GM19193 (cell line): ENCODE measurements around the gene VWA1.

Source experiments
- POLR2A ChIP-seq: IDR thresholded peaks from 4 replicates; pipeline ENCODE4 v1.6.1; 2011; ENCODE audit not compliant: insufficient read depth, insufficient read length; ENCODE audit errors: extremely low read depth

Gene VWA1

DNA sequence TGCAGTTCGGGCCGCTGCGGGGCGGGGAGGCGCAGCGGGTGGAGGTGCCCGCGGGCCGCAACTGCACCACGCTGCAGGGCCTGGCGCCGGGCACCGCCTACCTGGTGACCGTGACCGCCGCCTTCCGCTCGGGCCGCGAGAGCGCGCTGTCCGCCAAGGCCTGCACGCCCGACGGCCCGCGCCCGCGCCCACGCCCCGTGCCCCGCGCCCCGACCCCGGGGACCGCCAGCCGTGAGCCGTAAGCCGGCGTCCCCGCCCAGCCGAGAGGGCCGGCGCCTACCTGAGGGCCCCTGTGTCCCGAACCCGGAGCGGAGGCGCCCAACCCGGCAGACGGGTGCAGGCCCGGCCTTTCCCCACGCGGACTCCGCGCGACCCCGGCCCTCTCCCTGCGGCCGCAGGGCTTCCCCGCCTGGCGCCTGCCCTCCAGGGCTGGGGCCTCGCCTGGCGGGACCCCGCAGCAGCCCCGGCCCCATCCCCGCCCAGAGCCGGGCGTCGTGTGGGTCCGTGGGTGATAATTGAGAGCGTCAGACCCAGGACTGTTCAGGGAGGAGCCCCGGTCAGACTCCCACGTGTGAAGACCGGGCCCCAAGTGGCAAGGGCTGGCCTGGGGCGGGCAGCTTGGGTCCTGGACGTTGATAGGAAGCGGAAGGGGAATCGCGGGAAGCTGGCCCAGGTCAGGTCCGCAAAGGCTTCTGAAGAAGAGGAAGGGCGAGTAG lies 4.2 kb downstream of the VWA1 start:
- TF ChIP-seq POLR2A: no peak

DNA sequence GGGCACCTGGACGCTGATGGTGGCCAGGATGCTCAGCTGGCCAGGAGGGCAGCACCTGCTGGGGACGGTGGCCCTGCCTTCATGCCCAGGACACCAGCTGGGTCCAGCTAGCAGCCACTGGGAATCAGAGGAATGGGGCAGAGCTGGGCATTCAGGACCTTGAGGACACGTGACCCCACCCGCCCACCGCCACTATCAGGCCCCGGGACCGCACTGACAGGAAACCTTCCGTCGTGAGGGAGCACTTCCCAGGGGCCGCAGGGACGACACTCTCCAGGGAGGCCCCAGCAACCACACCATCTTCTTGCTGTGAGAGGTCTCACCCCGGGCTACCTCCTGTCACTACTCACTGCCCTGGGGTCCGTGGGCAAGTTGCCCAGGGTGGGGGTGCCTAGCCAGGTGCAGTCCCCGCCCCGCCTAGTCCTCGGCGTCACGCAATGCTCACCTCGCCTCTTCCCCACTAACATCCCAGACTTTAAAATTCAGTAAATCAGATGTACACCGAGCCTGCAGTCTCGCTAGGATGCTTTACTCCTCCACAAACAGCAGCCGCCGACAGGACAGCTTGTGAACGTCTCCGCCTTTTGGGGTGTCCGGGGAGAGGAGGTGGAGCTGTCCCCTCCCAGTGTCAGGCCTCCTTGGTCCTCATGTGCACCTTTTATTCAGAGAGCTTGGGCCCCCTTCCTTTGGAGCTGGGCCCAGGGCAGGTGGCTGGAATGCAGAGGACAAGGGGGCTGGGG lies 4.9 kb downstream of the VWA1 start:
- no peak for TF ChIP-seq POLR2A

DNA sequence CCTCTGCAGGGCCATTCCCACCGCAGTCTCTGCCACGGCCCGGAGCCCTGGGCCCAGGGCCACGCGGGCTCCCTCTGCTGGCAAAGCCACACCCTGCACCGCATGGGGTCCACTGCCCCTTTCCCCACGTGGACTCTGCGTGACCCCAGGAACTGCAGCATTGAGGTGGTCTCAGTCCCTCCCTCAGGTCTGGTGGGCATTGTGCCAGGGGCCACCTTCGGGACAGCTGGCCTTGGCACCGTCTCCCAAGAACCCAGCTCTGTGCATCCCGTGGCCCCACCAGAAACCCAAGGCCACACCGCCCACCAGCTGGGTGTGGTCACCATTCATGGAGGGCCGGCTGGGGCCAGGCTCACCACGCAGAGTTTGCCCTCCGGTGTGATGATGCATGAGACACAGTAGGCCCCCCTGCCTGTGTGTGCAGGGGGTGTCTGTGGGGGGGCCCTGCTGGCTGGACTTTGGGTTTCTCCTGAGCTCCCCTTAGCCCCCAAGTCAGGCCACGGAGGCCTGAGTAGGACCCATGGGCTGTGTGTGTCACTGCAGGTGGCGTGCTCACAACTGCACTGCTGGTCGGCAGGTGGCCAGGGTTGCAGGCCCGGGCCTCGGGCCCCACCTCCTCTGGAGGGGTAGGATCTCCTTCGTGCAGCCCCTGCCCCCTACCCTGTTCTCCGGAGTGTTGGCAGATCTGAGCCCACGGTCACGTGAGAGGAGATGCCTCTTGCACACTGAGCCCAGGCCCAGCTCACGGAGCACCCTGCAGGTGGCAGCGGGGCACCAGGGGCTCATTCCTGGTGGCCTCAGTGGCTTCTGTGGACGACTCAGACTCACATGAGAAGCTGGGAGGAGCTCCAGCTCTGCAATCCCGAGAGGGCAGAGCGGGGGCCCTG lies 5.8 kb downstream of the VWA1 start:
- no peak for TF ChIP-seq POLR2A

DNA sequence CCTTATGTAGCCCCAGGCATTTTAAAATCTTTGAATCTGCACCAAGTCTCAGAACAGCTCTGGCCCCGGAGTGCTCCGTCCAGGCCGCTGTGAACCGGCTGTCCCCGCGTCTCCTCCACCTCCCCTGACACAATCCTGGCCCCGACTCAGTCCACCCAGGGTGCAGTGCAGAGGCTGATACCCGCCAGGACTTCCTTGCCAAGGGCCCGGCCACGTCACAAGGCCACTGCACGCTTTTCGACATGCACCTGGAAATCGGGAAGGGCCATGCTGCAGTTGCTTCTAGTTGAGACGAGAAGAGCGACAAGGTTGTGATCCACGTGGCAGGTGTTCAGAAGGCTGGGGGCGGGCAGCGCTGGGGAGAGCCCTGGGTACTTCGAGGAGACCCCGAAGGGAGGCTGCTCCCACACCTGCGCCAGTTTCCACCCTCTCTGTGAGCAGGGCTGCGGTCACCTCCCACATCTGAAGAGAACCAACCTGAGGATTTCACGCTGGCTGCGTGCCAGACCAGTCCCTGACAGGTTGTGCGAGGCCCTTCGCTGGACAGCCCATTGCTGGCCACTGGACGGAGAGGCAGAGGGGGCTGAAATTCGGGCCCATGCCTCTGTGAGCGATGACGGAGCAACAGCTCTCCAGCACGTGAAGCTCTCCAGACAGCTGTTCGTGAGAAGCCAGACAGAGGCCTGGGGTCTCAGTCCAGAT lies 6.7 kb downstream of the VWA1 start:
- no peak for TF ChIP-seq POLR2A

DNA sequence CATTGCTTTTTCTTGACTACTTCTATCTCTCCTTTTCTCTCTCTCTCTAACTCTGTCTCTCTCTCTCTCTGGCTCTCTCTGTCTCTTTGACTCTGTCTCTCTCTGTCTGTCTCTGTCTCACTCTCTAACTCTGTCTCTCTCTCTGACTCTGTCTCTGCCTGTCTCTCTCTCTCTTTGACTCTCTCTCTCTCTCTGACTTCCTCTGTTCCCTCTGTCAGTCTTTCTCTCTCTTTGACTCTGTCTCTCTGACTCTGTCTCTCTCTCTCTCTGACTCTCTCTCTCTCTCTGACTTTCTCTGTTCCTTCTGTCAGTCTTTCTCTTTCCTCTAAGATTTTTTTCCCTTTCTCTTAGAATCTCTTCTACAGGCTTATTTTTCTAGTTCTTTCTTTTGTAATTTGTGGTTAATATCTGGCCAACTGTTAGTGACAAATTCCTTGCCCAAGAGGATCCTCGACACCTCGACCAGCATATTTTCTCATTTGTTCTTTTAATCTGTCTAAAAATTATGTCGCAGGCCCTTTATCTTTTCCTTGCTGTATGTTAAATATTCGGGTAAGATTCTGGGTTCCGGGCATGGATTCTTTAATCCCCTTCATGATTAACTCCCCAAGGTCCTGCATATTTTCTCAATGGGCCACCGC lies 13.7 kb downstream of the VWA1 start, which contains the start of gene ATAD3C:
Gene ATAD3C, plus strand, starts transcription at position 591 of the 641 bp plus-strand sequence. CDS start 995 bp downstream, outside the sequence.
- no peak for TF ChIP-seq POLR2A

DNA sequence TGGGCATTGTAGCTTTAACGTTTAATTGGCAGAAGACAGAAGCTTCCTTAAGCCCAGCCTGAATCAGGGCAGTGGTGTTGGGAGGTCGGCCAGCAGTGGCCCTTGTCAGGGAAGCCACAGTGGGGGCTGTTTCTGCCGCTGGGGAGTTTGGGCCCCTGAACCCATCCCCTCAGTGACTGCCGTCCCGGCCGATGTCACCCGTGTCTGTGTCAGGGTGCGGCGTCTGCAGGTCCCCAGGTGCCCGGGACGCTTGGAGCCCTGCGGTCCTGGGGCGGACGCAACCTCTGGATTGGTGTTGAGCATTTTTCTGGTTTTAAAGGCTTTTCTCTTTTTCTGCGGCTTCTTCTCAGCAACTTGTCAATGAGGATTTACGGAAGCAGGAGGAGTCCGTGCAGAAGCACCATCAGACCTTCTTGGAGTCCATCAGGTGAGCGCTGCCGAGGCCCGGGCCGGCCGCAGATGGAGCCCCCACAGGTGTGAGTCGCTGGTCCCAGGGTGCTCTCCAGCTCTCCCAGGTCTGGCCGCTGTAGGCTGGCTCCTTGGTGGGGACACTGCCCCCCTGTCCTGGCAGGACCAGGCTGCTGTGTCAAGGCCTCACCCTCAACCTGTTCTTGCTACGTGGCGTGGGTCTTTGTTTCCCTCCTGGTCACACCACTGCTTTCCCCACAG lies 16.3 kb downstream of the VWA1 start:
- TF ChIP-seq POLR2A: no peak

DNA sequence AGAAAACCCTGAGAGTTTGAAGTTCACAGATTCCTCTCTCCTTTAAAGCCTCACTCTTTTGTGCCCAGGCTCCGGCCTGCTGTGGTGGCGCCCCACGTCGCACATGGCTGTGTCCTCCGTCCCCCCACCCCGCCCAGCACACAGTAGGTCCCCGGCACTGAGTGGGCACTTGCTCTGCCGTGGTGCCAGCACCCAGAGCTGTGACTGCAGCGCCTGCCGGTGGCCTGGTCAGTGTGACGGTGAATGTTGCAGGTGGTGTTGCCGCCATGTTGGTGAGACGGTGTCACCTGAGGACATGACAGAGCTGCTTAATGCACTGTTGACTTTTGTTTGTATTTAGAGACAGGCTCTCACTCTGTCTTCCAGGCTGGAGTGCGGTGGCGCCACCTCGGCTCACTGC lies 17.4 kb downstream of the VWA1 start:
- TF ChIP-seq POLR2A: no peak

DNA sequence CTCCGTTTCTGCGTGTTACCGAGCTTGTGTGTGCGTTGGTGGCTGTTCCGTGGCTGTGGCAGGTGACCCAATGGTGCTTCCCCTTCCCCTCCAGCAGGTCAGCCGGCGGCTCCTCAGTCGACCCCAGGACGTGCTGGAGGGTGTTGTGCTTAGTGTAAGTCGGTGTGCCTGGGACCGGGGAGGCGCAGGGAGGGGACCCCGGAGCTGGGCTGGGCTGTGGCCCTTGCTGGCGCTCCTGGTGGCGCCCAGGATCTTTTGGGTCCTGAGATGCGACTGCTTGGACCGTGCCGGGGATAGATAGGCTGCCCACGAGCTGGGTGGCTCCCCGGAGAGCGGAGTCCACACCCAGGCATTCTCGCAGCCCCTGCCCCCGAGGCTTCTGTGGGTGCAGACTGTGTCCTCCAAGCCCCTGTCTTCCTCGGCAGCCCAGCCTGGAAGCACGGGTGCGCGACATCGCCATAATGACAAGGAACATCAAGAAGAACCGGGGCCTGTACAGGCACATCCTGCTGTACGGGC lies 19.9 kb downstream of the VWA1 start:
- no peak for TF ChIP-seq POLR2A

DNA sequence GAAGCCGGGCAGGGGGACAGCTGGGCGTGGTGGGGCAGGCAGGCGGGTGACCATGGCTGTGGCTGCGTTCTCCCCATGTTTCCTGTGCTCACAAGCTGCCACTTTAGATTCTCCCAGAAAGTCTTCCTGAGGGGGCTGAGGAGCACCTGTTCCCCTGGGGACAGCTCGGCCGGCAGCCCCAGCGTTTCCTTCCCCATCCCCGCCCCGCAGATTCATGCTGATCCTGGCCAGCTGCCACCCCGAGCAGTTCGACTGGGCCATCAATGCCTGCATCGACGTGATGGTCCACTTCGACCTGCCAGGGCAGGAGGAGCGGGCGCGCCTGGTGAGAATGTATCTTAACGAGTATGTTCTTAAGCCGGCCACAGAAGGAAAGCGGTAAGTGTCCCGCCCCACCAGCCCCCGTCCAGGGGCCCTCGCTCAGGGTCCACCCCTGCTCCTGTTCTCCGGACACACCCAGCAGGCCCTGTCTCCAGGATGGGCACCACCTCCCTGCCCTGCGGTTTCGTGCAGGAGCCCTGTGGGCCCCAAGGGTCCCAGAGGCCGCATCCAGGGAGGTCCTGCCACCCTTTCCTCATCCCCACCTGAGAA lies 25.1 kb downstream of the VWA1 start:
- no peak for TF ChIP-seq POLR2A

DNA sequence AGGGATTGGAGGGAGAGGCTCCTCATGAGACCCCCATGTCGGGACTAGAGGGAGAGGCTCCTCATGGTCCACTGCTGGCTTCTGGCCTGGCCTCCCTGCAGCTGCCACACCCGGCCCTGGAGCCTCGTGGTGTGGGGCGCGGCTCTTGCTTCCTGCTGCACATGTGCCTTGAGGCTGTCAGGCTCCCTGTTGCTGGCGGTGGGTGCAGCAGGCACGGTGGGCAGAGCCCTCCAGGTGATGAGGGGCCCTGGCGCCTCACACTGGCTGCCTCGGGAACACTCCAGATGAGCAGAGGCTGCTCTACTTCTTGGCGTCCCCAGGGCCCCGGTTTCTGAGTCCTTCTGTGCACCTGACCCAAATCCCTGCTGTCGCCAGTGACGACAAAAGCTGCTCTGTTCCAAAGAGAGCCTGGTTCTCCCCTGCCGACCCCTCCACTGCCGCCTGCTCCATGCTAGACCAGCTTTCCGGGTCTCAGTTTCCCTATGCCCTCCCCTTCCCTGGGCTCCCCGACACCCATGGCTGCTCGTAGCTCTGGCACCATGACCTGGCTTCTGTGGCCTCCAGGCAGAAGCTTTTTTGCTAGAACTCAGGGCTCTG lies 26.3 kb downstream of the VWA1 start:
- no peak for TF ChIP-seq POLR2A

DNA sequence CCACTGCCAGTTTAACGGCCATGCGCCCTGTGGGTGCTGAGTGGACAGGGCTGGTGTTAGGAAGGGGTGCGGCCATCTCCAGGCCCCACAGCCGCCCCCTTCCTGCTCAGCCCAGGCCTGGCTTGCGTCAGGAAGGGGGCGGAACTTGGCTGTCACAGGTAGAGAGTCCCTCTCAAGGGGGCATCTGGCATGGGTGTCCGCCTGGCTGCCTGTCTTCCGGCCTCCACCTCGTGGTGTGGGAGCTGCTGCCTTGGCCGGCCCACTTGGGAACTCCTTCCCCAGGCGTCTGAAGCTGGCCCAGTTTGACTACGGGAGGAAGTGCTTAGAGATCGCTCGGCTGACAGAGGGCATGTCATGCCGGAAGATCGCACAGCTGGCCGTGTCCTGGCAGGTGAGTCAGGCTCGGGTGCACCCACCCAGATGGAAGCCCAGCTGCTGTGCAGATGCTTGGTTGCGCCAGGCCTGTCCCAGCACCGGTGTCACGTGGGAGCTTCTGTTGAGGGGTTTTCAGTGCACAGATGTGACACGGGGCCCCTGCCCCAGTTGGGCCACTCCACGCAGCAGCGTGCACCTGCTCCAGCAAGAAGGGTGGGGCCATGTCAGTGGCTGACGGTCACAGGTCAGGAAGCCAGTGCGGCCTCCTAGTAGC lies 27.0 kb downstream of the VWA1 start:
- TF ChIP-seq POLR2A: no peak

DNA sequence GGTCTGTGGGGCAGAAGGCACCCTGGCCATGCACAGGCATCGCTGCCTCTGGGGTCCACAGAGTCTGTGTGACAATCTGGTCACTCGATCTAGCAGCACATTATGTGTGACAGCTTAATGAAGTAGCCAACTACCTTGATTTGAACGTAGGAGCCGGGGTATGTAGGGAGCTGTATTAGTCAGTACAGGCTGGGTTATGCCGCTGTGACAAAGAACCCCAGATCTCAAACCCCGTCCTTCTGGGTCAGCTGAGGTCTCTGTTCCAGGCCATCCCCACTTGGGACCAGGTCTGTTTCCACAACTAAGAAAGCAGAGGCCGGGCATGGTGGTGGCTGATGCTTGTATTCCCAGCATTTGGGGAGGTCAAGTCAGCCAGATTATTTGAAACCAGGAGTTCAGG lies 27.8 kb downstream of the VWA1 start:
- no peak for TF ChIP-seq POLR2A
